ENCODE results near the gene GAGE12E. TPM values are rescaled to one million over a fixed set of nuclear protein-coding genes. Genes with fewer than 3 reads are reported as not detected.
"Not testable (repeated sequence)": the region's sequence is repeated elsewhere in the genome, so short reads cannot be mapped to it uniquely, and the experiment has no call there.

The GAGE12E gene
- polyA plus RNA-seq (2013, experiment 1 of 2; ENCODE audit: insufficient read length): not detected
- not detected for polyA plus RNA-seq (2013, experiment 2 of 2; ENCODE audit: insufficient read length)

- DNase-seq: not testable (repeated sequence)
These were observed at the start of gene GAGE12E for GRCh38 chrX:49550989-49551388. GAGE12E (plus strand) TSS chrX:49551289; CDS start chrX:49552444, 1,155 bp downstream.

GRCh38 chrX:49531877-49532276 is 19.2 kb upstream of the GAGE12E start, which contains the start of gene GAGE12C:
GAGE12C (plus strand) TSS chrX:49532177; CDS start chrX:49533332, 1,155 bp downstream.
- DNase-seq: not testable (repeated sequence)

- not testable (repeated sequence) for DNase-seq
These were observed 9.7 kb upstream of the GAGE12E start, which contains the start of gene GAGE12D for GRCh38 chrX:49541433-49541832. GAGE12D (plus strand) TSS chrX:49541733; CDS start chrX:49542888, 1,155 bp downstream.

- DNase-seq: not testable (repeated sequence)
These were observed 9.5 kb downstream of the GAGE12E start, which contains the start of gene GAGE12F for GRCh38 chrX:49560542-49560941. GAGE12F (plus strand) TSS chrX:49560842; CDS start chrX:49561997, 1,155 bp downstream.

- not testable (repeated sequence) for DNase-seq
These were observed 17.6 kb downstream of the GAGE12E start for GRCh38 chrX:49568728-49569127.

- DNase-seq: not testable (repeated sequence)
These were observed 18.1 kb downstream of the GAGE12E start for GRCh38 chrX:49569152-49569551.

GRCh38 chrX:49570100-49570499 is 19.0 kb downstream of the GAGE12E start, which contains the start of gene GAGE12G:
GAGE12G (plus strand) TSS chrX:49570400; CDS start chrX:49571555, 1,155 bp downstream.
- not testable (repeated sequence) for DNase-seq

- DNase-seq: not testable (repeated sequence)
These were observed 28.6 kb downstream of the GAGE12E start, which contains the start of gene GAGE12H for GRCh38 chrX:49579649-49580048. GAGE12H (plus strand) TSS chrX:49579949; CDS start chrX:49581104, 1,155 bp downstream.

GRCh38 chrX:49589196-49589595 is 38.1 kb downstream of the GAGE12E start, which contains the start of gene GAGE2A:
GAGE2A (plus strand) TSS chrX:49589496; CDS start chrX:49590651, 1,155 bp downstream.
- not testable (repeated sequence) for DNase-seq

GRCh38 chrX:49589769-49590478 is 38.8 kb downstream of the GAGE12E start:
- not testable (repeated sequence) for DNase-seq

- not testable (repeated sequence) for DNase-seq
These were observed 39.4 kb downstream of the GAGE12E start for GRCh38 chrX:49590488-49590887.

- not testable (repeated sequence) for DNase-seq
These were observed 47.6 kb downstream of the GAGE12E start, which contains the start of gene GAGE1 for GRCh38 chrX:49598720-49599119. GAGE1 (plus strand) TSS chrX:49599020; CDS start chrX:49600175, 1,155 bp downstream.
